H1 (cell line): Measurements from ENCODE around the gene UPP1. TPM values are rescaled to one million over a fixed set of nuclear protein-coding genes. Genes with fewer than 3 reads are reported as not detected.

Source experiments
- CTCF ChIA-PET: fragments of 300-600 bp; sonication (Branson Sonifier 250); formaldehyde crosslinking; loops from one replicate; lab custom pipeline; 2021; ENCODE audit not compliant: partially characterized antibody; lab: Charles Lee
- POLR2A ChIA-PET: fragments of 300-600 bp; sonication (Branson Sonifier 250); formaldehyde crosslinking; loops from one replicate; lab custom pipeline; 2021; ENCODE audit warnings: inconsistent platforms; ENCODE audit not compliant: partially characterized antibody; lab: Charles Lee
- DNase-seq, 2 experiments: peaks; one replicate each; pipeline versions ENCODE4 v3.0.0 to v3.0.0-alpha.2; 2010 to 2022; ENCODE audit warnings: low spot score in 2 of 2, low read depth in 1 of 2, mixed read lengths in 1 of 2
- FAIRE-seq: peaks from 2 replicates; lab custom pipeline; 2011; peaks lifted over from hg19 to GRCh38; lab: Jason Lieb, UNC
- H2AFZ ChIP-seq: 2 replicates; pipeline ENCODE4 v1.8.1; 2012; ENCODE audit warnings: low read length, inconsistent platforms
- H2AK5ac ChIP-seq: 2 replicates; pipeline ENCODE4 v1.6.1; 2013; ENCODE audit warnings: low read depth, low read length
- H2BK120ac ChIP-seq: replicated peaks from 2 replicates; pipeline ENCODE3; 2013; ENCODE audit warnings: low read depth, low read length, inconsistent platforms
- H2BK12ac ChIP-seq: 2 replicates; pipeline ENCODE4 v1.6.1; 2013; ENCODE audit warnings: low read depth, low read length
- H2BK15ac ChIP-seq: 2 replicates; pipeline ENCODE4 v1.6.1; 2013; ENCODE audit warnings: low read length
- H2BK20ac ChIP-seq: 2 replicates; pipeline ENCODE4 v1.6.1; 2013; ENCODE audit warnings: low read length
- H2BK5ac ChIP-seq: 2 replicates; pipeline ENCODE4 v1.6.1; 2013; ENCODE audit warnings: low read depth, low read length
- H3K14ac ChIP-seq: 2 replicates; pipeline ENCODE4 v1.6.1; 2013; ENCODE audit warnings: inconsistent platforms; ENCODE audit not compliant: insufficient read length
- H3K18ac ChIP-seq: 2 replicates; pipeline ENCODE4 v1.6.1; 2013; ENCODE audit warnings: low read length; ENCODE audit errors: extremely low read depth
- H3K23ac ChIP-seq: 2 replicates; pipeline ENCODE4 v1.6.1; 2013; ENCODE audit warnings: inconsistent platforms; ENCODE audit not compliant: insufficient read length
- H3K23me2 ChIP-seq: 2 replicates; pipeline ENCODE4 v1.6.1; 2013; ENCODE audit warnings: low read depth, low read length
- H3K27ac ChIP-seq: 2 replicates; pipeline ENCODE4 v1.6.1; 2011; ENCODE audit warnings: low read depth, low read length, inconsistent platforms
- H3K27me3 ChIP-seq, 4 experiments: replicated peaks in 1 of 4; 1 replicate in 1 of 4; 2 replicates in 3 of 4; pipeline versions ENCODE4 v1.6.1 to v1.8.1; 2011 to 2013; ENCODE audit warnings: low read length in 3 of 4, mild to moderate bottlenecking in 3 of 4, inconsistent platforms in 2 of 4, mixed read lengths in 2 of 4, moderate library complexity in 1 of 4; ENCODE audit not compliant: control insufficient read depth in 3 of 4, insufficient read depth in 3 of 4; ENCODE audit errors: extremely low read depth in 1 of 4
- H3K36me3 ChIP-seq, 4 experiments: 2 replicates each; pipeline versions ENCODE4 v1.6.1 to v1.8.1; 2011 to 2013; ENCODE audit warnings: mild to moderate bottlenecking in 4 of 4, low read length in 3 of 4, moderate library complexity in 2 of 4, control low read depth in 1 of 4, inconsistent platforms in 1 of 4; ENCODE audit not compliant: insufficient read depth in 4 of 4, control insufficient read depth in 2 of 4
- H3K4ac ChIP-seq: replicated peaks from 2 replicates; pipeline ENCODE3; 2013; ENCODE audit warnings: low read length, low read depth, mixed read lengths, inconsistent platforms; ENCODE audit not compliant: insufficient read length
- H3K4me1 ChIP-seq, 4 experiments: replicated peaks in 1 of 4; 1 replicate in 1 of 4; 2 replicates in 3 of 4; pipeline versions ENCODE4 v1.6.1 to v1.8.1; 2011 to 2013; ENCODE audit warnings: low read length in 3 of 4, inconsistent platforms in 2 of 4, mixed read lengths in 1 of 4; ENCODE audit not compliant: insufficient read depth in 4 of 4, control insufficient read depth in 3 of 4
- H3K4me2 ChIP-seq, 2 experiments: 2 replicates each; pipeline versions ENCODE4 v1.6.1 to v1.8.1; 2011 to 2013; ENCODE audit warnings: low read depth in 2 of 2, low read length in 2 of 2, control low read depth in 1 of 2, inconsistent platforms in 1 of 2, mild to moderate bottlenecking in 1 of 2; ENCODE audit not compliant: insufficient read depth in 1 of 2
- H3K4me3 ChIP-seq, 4 experiments: fragments of 200-600, 300-600 bp in 1 of 4; sonication (generic), shearing (Covaris generic), sonication (Bioruptor Twin) in 1 of 4; 2 replicates each; pipeline versions ENCODE4 v1.5.1 to v1.8.1; 2011 to 2016; ENCODE audit warnings: low read length in 4 of 4, low read depth in 3 of 4, control low read depth in 2 of 4, inconsistent platforms in 2 of 4, mild to moderate bottlenecking in 2 of 4, mixed read lengths in 1 of 4, moderate library complexity in 1 of 4; ENCODE audit not compliant: insufficient read depth in 2 of 4; ENCODE audit errors: extremely low read depth in 1 of 4
- H3K56ac ChIP-seq: replicated peaks from 2 replicates; pipeline ENCODE3; 2013; ENCODE audit warnings: low read depth, mild to moderate bottlenecking, mixed read lengths, low read length, inconsistent platforms; ENCODE audit not compliant: insufficient read length
- H3K79me1 ChIP-seq: 2 replicates; pipeline ENCODE4 v1.6.1; 2013; ENCODE audit warnings: low read depth, low read length, control low read depth
- H3K79me2 ChIP-seq, 2 experiments: 2 replicates each; pipeline versions ENCODE4 v1.6.1 to v1.8.1; 2012 to 2013; ENCODE audit warnings: low read length in 2 of 2, mild to moderate bottlenecking in 2 of 2, inconsistent platforms in 1 of 2; ENCODE audit not compliant: insufficient read depth in 2 of 2, control insufficient read depth in 1 of 2
- H3K9ac ChIP-seq, 4 experiments: replicated peaks in 1 of 4; 1 replicate in 1 of 4; 2 replicates in 3 of 4; pipeline versions ENCODE4 v1.6.1 to v1.8.1; 2011 to 2013; ENCODE audit warnings: low read depth in 3 of 4, low read length in 3 of 4, control low read depth in 2 of 4, mild to moderate bottlenecking in 2 of 4, moderate library complexity in 2 of 4, inconsistent platforms in 1 of 4; ENCODE audit errors: extremely low read depth in 1 of 4
- H3K9me3 ChIP-seq, 2 experiments: 2 replicates each; pipeline versions ENCODE4 v1.6.1 to v1.8.1; 2012 to 2013; ENCODE audit warnings: mild to moderate bottlenecking in 2 of 2, moderate library complexity in 2 of 2, control low read depth in 1 of 2, inconsistent platforms in 1 of 2, low read depth in 1 of 2, low read length in 1 of 2, mixed read lengths in 1 of 2; ENCODE audit not compliant: insufficient read depth in 2 of 2
- H4K20me1 ChIP-seq, 2 experiments: replicated peaks in 1 of 2; 2 replicates each; pipeline versions ENCODE3 to v1.8.1; 2011 to 2013; ENCODE audit warnings: inconsistent platforms in 2 of 2, low read length in 2 of 2, mild to moderate bottlenecking in 1 of 2; ENCODE audit not compliant: insufficient read depth in 2 of 2, control insufficient read depth in 1 of 2
- H4K5ac ChIP-seq: 2 replicates; pipeline ENCODE4 v1.6.1; 2013; ENCODE audit warnings: low read length, low read depth, mixed read lengths, inconsistent platforms; ENCODE audit not compliant: insufficient read length
- H4K8ac ChIP-seq: 2 replicates; pipeline ENCODE4 v1.8.0; 2013; ENCODE audit warnings: mild to moderate bottlenecking, moderate library complexity, low read length, inconsistent platforms; ENCODE audit not compliant: insufficient read depth; ENCODE audit errors: extremely low read depth
- H4K91ac ChIP-seq: replicated peaks from 2 replicates; pipeline ENCODE3; 2013; ENCODE audit warnings: low read length, mixed read lengths, inconsistent platforms; ENCODE audit not compliant: insufficient read length
- E2F6 ChIP-seq: IDR thresholded peaks from 2 replicates; pipeline ENCODE4 v1.6.1; 2012; ENCODE audit warnings: inconsistent platforms
- RAD21 ChIP-seq, 2 experiments: IDR thresholded peaks in 1 of 2; conservative IDR thresholded peaks in 1 of 2; 2 replicates each; pipeline ENCODE4 v1.6.1; 2011; ENCODE audit warnings: low read depth in 2 of 2, low read length in 2 of 2, improper control_type of control experiment in 1 of 2, inconsistent platforms in 1 of 2, mild to moderate bottlenecking in 1 of 2, moderate library complexity in 1 of 2
- RBBP5 ChIP-seq: IDR thresholded peaks from 2 replicates; pipeline ENCODE4 v1.7.1; 2012; ENCODE audit warnings: low read depth, mild to moderate bottlenecking, inconsistent platforms, low read length, moderate library complexity, borderline replicate concordance
- WGBS, 2 experiments: shearing (Covaris generic) in 1 of 2; methylation state at CpG; one replicate each; pipeline versions ENCODE4 v1.1.6 to v1.1.7; 2013 to 2015; ENCODE audit warnings: low lambda C conversion rate in 2 of 2, mixed read lengths in 2 of 2, inconsistent platforms in 1 of 2, low coverage in 1 of 2, missing lambda C conversion rate in 1 of 2; ENCODE audit not compliant: insufficient replicate concordance in 2 of 2, insufficient coverage in 1 of 2, insufficient read length in 1 of 2; ENCODE audit errors: extremely low coverage in 1 of 2, missing lambda C conversion rate in 1 of 2; 5-methylcytosine and 5-hydroxymethylcytosine counted together
- polyA plus RNA-seq, 7 experiments: library from polyadenylated mRNA; depleted of rRNA in 3 of 7; stranded (reverse) in 5 of 7; unstranded in 2 of 7; fragments of >200 nt in 5 of 7; fragments of 200-250 nt in 2 of 7; gene quantifications; 1 replicate in 5 of 7; 2 replicates in 1 of 7; 4 replicates in 1 of 7; pipeline versions ENCODE4 v1.2.1 to v1.2.3, GENCODE V29; 2011 to 2013; ENCODE audit warnings: missing spikeins in 2 of 7, mixed read lengths in 2 of 7
- total RNA-seq: library from RNA; stranded (reverse); fragmentation: NEBNext Ultra II Directional; extraction: Animal tissue kit (Norgen Biotek cat#: 25700); gene quantifications from 2 replicates; pipeline ENCODE4 v1.2.1, GENCODE V29; 2021

Gene UPP1
- total and polyA plus RNA-seq, 2 of the 8 experiments (the other 6 are each of a cell fraction or from before 2014, with no cell fraction given) = 40.7 to 46.2 TPM

- H3K27ac ChIP-seq = no peak overlapping the region
- TF ChIP-seq E2F6 = no peak
- no peak for TF ChIP-seq RAD21 (IDR thresholded peaks at IDR 0.05 in 1 of 2, conservative IDR thresholded peaks at IDR 0.05 in 1 of 2; ENCODE audit: low read depth in 2 of 2, low read length in 2 of 2)
- TF ChIP-seq RBBP5 = no peak
- TF ChIP-seq, all 59 proteins: peak for 0
- H4K91ac ChIP-seq = no peak overlapping the region
- no peak overlapping the region for H2BK120ac ChIP-seq
- H3K4me3 ChIP-seq = no peak overlapping the region
- H3K9me3 ChIP-seq = no peaks in the 10 kb centered on the region
- H2BK5ac ChIP-seq = no peak overlapping the region
- CTCF ChIA-PET = interaction anchor here (1.4 to 2.5 kb wide), 2 partner anchors 51 to 60 kb away, joined by 3 to 6 read pairs; no protein-coding TSS in a partner anchor
- no peaks in the 10 kb centered on the region for H3K36me3 ChIP-seq
- no peaks in the 10 kb centered on the region for H3K79me2 ChIP-seq
- H3K27me3 ChIP-seq = peaks cover 0 to under 1% (median under 1%) of the 10 kb centered on the region in 4 experiments; a peak in 3 of 7 replicates
- no peak overlapping the region for H2BK12ac ChIP-seq
- DNase-seq = no peak
- H2BK20ac ChIP-seq = 0 out of 2 replicates have a peak overlapping the region, but pooled peaks have one; percentile 84
- H2AFZ ChIP-seq = no peak overlapping the region
- H3K14ac ChIP-seq = no peak overlapping the region
- H3K23ac ChIP-seq = no peak overlapping the region
- no peak overlapping the region for H3K56ac ChIP-seq
- no peaks in the 10 kb centered on the region for H4K20me1 ChIP-seq
- H4K8ac ChIP-seq = no peak overlapping the region
- no peak for FAIRE-seq
- no peak overlapping the region for H2AK5ac ChIP-seq
- peaks cover 5% of the 10 kb centered on the region; the same call in 1 of the 2 replicates for H3K23me2 ChIP-seq
- no peaks in the 10 kb centered on the region for H3K79me1 ChIP-seq
- 86% methylated on average over 3 of the region's 3 CpGs; no CpG with 5 or more reads in 1 of the 2 experiments for WGBS, 2 experiments
- peaks cover 5 to 26% (median 12%) of the 10 kb centered on the region in 4 experiments; a peak in 6 of 7 replicates for H3K4me1 ChIP-seq
- H4K5ac ChIP-seq = no peak overlapping the region
- no peak overlapping the region for H3K18ac ChIP-seq
- no peak overlapping the region for H3K4me2 ChIP-seq
- no peak overlapping the region for H3K4ac ChIP-seq
- H3K9ac ChIP-seq = no peak overlapping the region
- H2BK15ac ChIP-seq = no peak overlapping the region
- POLR2A ChIA-PET = interaction anchor here (1.2 to 2.6 kb wide), 2 partner anchors 28 to 47 kb away, joined by 3 to 14 read pairs; partner anchors contain the start of gene UPP1
Observed at GRCh38 chr7:48042216-48042615, 46.8 kb upstream of the UPP1 start.
